ENCODE results near the gene USP10. TPM values are rescaled to one million over a fixed set of nuclear protein-coding genes. Genes with fewer than 3 reads are reported as not detected.
A peak's percentile ranks its signal among the peaks of the same experiment; 100 is the strongest.

USP10 gene
- total and polyA plus RNA-seq, 2 donors from 2014 or later, result 36.8 to 79.5 TPM

- DNase-seq (no peak), FAIRE-seq (no peak)
- H3K4me1 ChIP-seq (ENCODE audit: control insufficient read depth in 2 of 3, insufficient read depth in 2 of 3, low read depth in 1 of 3, low read length in 3 of 3), result no peaks in the 10 kb centered on the region
- H3K4me3 ChIP-seq (ENCODE audit: low read length in 3 of 3), result no peak overlapping the region
- intact Hi-C loops (cut with DNase I), result no loop called here
- no peaks in the 10 kb centered on the region for H3K9me3 ChIP-seq (ENCODE audit: control insufficient read depth in 2 of 3, insufficient read depth in 1 of 3, low read length in 3 of 3)
- H3K9ac ChIP-seq (ENCODE audit: low read length in 3 of 3), result no peak overlapping the region
- no peaks in the 10 kb centered on the region for H3K27me3 ChIP-seq (ENCODE audit: control insufficient read depth, insufficient read depth, low read length)
- H3K27ac ChIP-seq (ENCODE audit: low read depth in 2 of 2, low read length in 2 of 2), result no peak overlapping the region
- TF ChIP-seq, protein P1, sequence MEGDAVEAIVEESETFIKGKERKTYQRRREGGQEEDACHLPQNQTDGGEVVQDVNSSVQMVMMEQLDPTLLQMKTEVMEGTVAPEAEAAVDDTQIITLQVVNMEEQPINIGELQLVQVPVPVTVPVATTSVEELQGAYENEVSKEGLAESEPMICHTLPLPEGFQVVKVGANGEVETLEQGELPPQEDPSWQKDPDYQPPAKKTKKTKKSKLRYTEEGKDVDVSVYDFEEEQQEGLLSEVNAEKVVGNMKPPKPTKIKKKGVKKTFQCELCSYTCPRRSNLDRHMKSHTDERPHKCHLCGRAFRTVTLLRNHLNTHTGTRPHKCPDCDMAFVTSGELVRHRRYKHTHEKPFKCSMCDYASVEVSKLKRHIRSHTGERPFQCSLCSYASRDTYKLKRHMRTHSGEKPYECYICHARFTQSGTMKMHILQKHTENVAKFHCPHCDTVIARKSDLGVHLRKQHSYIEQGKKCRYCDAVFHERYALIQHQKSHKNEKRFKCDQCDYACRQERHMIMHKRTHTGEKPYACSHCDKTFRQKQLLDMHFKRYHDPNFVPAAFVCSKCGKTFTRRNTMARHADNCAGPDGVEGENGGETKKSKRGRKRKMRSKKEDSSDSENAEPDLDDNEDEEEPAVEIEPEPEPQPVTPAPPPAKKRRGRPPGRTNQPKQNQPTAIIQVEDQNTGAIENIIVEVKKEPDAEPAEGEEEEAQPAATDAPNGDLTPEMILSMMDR (IDR thresholded peaks at IDR 0.05; ENCODE audit: borderline replicate concordance, extremely low read depth, insufficient read depth), result no peak
- peaks cover 2 to 73% (median 31%) of the 10 kb centered on the region in 3 donors for H3K36me3 ChIP-seq (ENCODE audit: control insufficient read depth in 2 of 3, insufficient read depth in 3 of 3, low read length in 3 of 3)
Observed at GRCh38 chr16:84663433-84664101, 36.2 kb upstream of the USP10 start.

- Histone ChIP-seq H3K9ac (ENCODE audit: low read length in 3 of 3) (no peak overlapping the region), H3K27me3 (ENCODE audit: control insufficient read depth, insufficient read depth, low read length) (no peaks in the 10 kb centered on the region), H3K4me3 (ENCODE audit: low read length in 3 of 3) (no peak overlapping the region), H3K36me3 (ENCODE audit: control insufficient read depth in 2 of 3, insufficient read depth in 3 of 3, low read length in 3 of 3) (peaks cover 0 to 55% (median 23%) of the 10 kb centered on the region in 3 donors), H3K4me1 (ENCODE audit: control insufficient read depth in 2 of 3, insufficient read depth in 2 of 3, low read depth in 1 of 3, low read length in 3 of 3) (no peaks in the 10 kb centered on the region), H3K27ac (ENCODE audit: low read depth in 2 of 2, low read length in 2 of 2) (no peak overlapping the region), H3K9me3 (ENCODE audit: control insufficient read depth in 2 of 3, insufficient read depth in 1 of 3, low read length in 3 of 3) (no peaks in the 10 kb centered on the region)
- FAIRE-seq (no peak), DNase-seq (no peak)
- TF ChIP-seq, protein P1 (IDR thresholded peaks at IDR 0.05; ENCODE audit: borderline replicate concordance, extremely low read depth, insufficient read depth), result no peak
- intact Hi-C loops (cut with DNase I), result no loop called here
Observed at GRCh38 chr16:84665359-84665758, 34.4 kb upstream of the USP10 start.

- intact Hi-C loops (cut with DNase I), result no loop called here
- H3K9me3 ChIP-seq (ENCODE audit: control insufficient read depth in 2 of 3, insufficient read depth in 1 of 3, low read length in 3 of 3), result no peaks in the 10 kb centered on the region
- FAIRE-seq, result no peak
Observed at GRCh38 chr16:84665843-84666242, 34.0 kb upstream of the USP10 start.

More at GRCh38 chr16:84665843-84666242, 34.0 kb upstream of the USP10 start:
- no peak overlapping the region for H3K9ac ChIP-seq (ENCODE audit: low read length in 3 of 3)
- H3K4me1 ChIP-seq (ENCODE audit: control insufficient read depth in 2 of 3, insufficient read depth in 2 of 3, low read depth in 1 of 3, low read length in 3 of 3), result no peaks in the 10 kb centered on the region
- H3K27me3 ChIP-seq (ENCODE audit: control insufficient read depth, insufficient read depth, low read length), result no peaks in the 10 kb centered on the region
- DNase-seq, result peak in 1 of 5 donors; percentile 43
- TF ChIP-seq, protein P1 (IDR thresholded peaks at IDR 0.05; ENCODE audit: borderline replicate concordance, extremely low read depth, insufficient read depth), result no peak
- H3K27ac ChIP-seq (ENCODE audit: low read depth in 2 of 2, low read length in 2 of 2), result no peak overlapping the region
- H3K4me3 ChIP-seq (ENCODE audit: low read length in 3 of 3), result no peak overlapping the region
- H3K36me3 ChIP-seq (ENCODE audit: control insufficient read depth in 2 of 3, insufficient read depth in 3 of 3, low read length in 3 of 3), result peaks cover 0 to 50% (median 21%) of the 10 kb centered on the region in 3 donors
